ENCODE measurements around the gene RGS7.
"Not testable (repeated sequence)": the region's sequence is repeated elsewhere in the genome, so short reads cannot be mapped to it uniquely, and the experiment has no call there.

Gene RGS7

DNA sequence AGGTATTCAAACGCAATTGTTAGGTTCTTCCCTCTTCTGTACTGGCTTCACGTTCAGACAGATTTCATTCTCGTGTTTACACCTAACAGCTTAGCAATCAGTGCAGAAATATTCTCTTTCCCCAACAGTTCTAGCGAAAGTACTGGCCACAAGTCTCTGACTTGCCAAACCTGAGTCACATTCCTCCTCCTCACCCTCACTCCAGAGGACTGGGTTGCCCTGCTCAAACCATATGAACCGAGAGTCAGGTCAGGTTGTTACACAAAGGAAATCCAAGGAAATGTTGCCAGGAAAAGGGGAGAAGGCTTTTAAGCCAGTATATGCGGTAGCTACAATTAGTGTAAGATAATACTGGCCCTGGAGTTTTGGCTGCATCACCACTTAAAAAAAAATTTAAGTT, 282.5 kb downstream of the RGS7 start:
- no peak for DNase-seq

- DNase-seq, result no peak
Observed at GRCh38 chr1:241068359-241068758, 288.6 kb downstream of the RGS7 start.

DNA sequence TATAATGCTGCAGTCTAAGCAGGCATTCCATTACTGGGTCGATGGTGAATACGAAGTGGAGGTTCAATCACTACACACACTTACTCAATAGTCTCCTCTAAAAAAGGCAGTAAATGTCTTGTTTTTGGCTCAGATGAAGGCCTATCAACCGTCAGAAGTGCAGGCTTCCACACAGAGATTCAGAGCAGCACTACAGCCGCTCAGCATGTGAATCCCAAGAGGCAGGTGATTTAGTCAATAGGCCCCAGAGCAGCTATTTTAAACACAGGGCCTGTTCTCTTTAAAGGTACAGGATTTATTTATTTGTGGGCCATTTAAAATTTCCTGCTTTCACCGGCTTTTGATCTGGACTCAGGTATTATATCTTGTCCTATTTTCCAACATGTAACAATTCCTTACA, 293.7 kb downstream of the RGS7 start:
- no peak for DNase-seq

DNA sequence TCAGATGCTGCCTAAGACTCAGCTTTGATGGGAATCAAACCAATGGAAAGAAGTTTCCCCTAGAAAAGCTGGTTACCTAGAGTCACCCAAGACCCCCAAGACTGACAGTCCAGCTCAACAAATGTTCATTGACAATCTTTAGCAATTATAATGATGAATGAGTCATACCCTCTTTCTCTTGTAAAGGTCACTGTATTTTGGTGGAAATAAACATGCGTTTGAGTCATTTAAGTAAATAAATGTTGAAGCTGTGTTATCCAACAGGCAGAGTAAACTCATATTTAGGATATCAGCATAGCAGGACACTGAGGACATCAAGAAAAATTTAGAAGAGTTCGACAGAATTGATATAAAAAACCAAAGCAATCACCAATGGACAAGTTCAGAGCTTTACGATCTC, 295.9 kb downstream of the RGS7 start:
- no peak for DNase-seq

DNA sequence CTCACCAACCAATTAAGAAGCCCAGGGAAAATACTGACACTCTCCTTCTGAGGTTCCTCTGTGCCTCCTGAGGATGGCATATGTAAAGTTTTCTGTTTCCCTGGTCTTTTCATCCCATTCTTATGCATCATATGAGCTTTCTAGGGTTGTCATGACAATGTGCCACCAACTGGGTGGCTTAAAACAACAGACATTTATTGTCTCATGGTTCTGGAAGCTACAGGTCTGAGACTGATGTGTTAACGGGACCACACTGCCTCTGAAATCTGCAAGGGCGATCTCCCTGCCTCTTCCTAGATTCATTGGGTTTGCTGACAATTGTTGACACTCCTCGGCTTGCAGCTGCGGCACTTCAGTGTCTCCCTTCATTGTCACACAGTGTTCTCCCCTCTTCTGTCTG, 308.4 kb downstream of the RGS7 start:
- DNase-seq, result no peak

- DNase-seq, result no peak
Observed at GRCh38 chr1:241045659-241046058, 311.3 kb downstream of the RGS7 start.

DNA sequence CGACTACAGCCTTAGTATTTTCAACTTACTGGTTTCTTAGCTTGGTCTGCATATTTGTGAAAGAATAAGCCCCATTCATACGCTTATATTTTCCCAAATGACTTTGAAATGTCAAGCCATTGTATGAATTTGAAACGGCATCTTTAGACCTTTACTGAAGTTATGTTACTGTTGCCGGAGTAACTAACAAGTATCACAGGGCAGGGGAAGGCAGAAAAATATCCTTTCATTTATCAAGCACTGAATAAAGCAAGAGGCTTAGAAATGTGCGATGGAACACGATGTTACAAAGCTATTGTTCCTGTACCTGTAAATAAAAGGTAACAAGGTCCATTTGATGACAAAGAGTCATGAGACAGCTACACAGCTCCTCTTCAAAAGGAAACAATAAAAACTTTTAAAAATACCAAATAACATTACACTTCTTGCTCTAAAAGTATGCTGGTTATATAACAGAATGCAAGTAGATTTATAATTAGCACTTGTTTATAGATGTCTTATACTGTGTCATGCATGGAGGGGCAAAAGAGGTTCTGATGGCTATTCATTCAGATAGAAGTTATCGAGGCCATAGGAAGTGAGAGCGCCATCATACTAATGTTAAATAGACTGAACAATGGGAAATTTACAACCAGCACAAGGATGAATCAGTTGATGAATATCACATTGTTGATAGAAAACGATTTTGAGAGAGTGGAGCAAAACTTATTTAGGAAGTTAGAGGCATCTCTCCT, 322.6 kb downstream of the RGS7 start:
- no peak for DNase-seq

- DNase-seq, result no peak
Observed at GRCh38 chr1:241024834-241025233, 332.2 kb downstream of the RGS7 start.

DNA sequence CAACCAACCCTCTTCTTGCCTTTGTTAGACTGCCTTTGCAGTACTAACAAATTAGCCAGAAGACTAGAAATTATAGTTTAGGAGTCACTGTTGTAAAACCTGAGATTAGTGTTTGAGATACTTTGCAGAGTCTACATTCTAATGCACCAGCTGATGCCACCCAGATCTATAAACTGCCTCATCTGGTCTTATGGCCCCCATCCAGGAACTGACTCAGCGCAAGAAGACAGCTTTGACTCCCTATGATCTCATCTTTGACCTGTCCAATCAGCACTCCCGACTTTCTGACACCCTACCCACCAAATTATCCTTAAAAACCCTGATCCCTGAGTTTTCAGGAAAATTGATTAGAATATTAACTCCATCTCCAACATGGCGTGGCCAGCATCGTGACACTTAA, 334.6 kb downstream of the RGS7 start:
- DNase-seq, result no peak

GRCh38 chr1:241020851-241021697, 335.9 kb downstream of the RGS7 start:
- no peak for DNase-seq

DNA sequence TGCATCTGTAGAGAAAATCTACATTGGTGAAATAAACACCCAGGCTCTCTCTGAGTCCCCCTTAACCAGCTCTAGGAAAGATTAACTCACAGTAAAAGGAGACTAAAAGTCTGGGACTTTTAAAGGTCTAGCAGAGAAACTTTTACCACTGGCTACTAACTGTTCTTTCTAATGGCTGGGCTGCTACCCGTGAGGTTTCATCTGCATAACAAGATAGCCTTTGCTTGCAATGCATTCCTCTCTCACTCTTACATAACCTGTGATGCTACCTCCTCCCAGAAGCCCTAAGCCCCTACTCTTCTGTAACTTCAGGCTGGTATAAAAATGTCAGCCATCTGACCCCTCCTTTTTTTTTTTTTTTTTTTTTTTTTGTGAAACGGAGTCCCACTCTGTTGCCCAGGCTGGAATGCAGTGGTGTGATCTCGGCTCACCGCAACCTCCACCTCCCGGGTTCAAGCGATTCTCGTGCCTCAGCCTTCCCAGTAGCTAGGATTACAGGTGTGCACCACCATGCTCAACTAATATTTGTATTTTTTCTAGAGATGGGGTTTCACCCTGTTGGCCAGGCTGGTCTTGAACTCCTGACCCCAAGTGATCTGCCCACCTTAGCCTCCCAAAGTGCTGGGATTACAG, 344.2 kb downstream of the RGS7 start:
- DNase-seq, result no peak

GRCh38 chr1:241007668-241008067, 349.3 kb downstream of the RGS7 start:
- no peak for DNase-seq

- no peak for DNase-seq
Observed at GRCh38 chr1:240999826-241000225, 357.2 kb downstream of the RGS7 start.

GRCh38 chr1:240998441-240999015, 358.5 kb downstream of the RGS7 start:
- no peak for DNase-seq

- DNase-seq, result no peak
Observed at GRCh38 chr1:240998024-240998423, 359.0 kb downstream of the RGS7 start.

GRCh38 chr1:240993004-240993403, 364.0 kb downstream of the RGS7 start:
- DNase-seq, result no peak

DNA sequence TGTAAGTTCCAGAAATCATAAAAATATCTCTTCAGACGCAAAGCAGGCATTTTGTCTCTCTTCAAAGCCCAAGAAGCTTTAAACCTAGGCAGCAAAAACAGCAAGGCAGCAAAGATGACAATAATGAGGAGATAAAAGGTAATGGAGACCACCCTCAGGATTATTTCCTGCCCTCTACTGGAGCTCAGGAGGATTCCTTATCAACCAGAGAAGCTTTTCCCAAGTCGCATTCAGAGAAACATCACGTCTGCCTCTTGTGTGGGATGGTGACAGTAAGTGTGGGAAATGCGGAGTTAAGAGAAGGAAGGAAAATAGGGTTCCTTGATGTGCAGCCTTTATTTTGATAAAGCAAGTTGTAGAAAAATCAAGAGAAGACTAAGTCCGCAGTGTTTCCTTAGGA, 365.8 kb downstream of the RGS7 start:
- no peak for DNase-seq

- no peak for DNase-seq
Observed at GRCh38 chr1:240987928-240988327, 369.1 kb downstream of the RGS7 start.

GRCh38 chr1:240985081-240985480, 371.9 kb downstream of the RGS7 start:
- DNase-seq, result no peak

- no peak for DNase-seq
Observed at GRCh38 chr1:240980342-240980741, 376.7 kb downstream of the RGS7 start.

- no peak for DNase-seq
Observed at GRCh38 chr1:240976685-240977084, 380.3 kb downstream of the RGS7 start.

DNA sequence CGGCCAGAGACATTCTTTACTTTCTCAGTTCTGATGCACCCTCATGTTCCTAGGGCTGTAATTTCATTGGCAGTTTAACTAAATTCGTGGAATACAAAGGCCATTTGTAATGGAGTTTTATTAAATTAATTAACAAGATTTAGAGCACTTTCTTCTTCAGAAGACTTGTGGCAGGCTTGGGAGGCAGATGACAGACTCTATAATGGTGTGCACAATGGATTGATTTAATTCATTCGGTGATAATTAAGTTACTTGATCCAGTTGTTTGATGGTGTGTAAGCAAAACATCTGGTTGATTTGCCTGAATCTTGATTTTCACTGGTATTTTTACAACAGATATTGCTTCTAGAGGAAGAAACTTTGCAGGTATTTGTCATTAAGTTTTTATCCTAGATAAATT, 383.1 kb downstream of the RGS7 start:
- DNase-seq, result no peak

DNA sequence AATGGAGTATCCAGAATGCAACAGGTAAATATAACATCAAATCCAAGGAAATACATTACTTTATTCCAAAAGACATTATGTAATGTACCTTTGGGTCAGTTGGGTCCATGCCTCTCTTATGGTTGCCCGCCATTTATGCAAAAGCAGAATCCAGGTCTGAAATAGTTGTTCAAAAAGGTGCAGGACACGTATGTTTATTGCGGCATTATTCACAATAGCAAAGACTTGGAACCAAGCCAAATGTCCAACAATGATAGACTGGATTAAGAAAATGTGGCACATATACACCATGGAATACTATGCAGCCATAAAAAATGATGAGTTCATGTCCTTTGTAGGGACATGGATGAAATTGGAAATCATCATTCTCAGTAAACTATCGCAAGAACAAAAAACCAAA, 384.9 kb downstream of the RGS7 start:
- DNase-seq, result not testable (repeated sequence)

- no peak for DNase-seq
Observed at GRCh38 chr1:240970253-240970652, 386.8 kb downstream of the RGS7 start.

All from SW 1271 (cell line).